Measurements from ENCODE around the gene FAF1.
"Not testable (repeated sequence)": the region's sequence is repeated elsewhere in the genome, so short reads cannot be mapped to it uniquely, and the experiment has no call there.

Gene FAF1

GRCh38 chr1:50901872-50902271, 58.2 kb downstream of the FAF1 start:
- no peak for DNase-seq

GRCh38 chr1:50898773-50899172, 61.3 kb downstream of the FAF1 start:
- no peak for DNase-seq

- DNase-seq: no peak
These were observed 65.7 kb downstream of the FAF1 start for GRCh38 chr1:50894340-50894739.

GRCh38 chr1:50893466-50893865, 66.6 kb downstream of the FAF1 start:
- no peak for DNase-seq

GRCh38 chr1:50887555-50887954, 72.5 kb downstream of the FAF1 start:
- not testable (repeated sequence) for DNase-seq

GRCh38 chr1:50880373-50880772, 79.7 kb downstream of the FAF1 start:
- no peak for DNase-seq

- no peak for DNase-seq
These were observed 80.9 kb downstream of the FAF1 start for GRCh38 chr1:50879137-50879536.

- no peak for DNase-seq
These were observed 81.6 kb downstream of the FAF1 start for GRCh38 chr1:50878434-50878833.

GRCh38 chr1:50877641-50878040, 82.4 kb downstream of the FAF1 start:
- DNase-seq: no peak

- no peak for DNase-seq
These were observed 86.4 kb downstream of the FAF1 start for GRCh38 chr1:50873458-50874187.

- not testable (repeated sequence) for DNase-seq
These were observed 95.2 kb downstream of the FAF1 start for GRCh38 chr1:50864845-50865244.

GRCh38 chr1:50861772-50862171, 98.3 kb downstream of the FAF1 start:
- DNase-seq: no peak

- no peak for DNase-seq
These were observed 99.4 kb downstream of the FAF1 start for GRCh38 chr1:50860702-50861101.

GRCh38 chr1:50860256-50860655, 99.8 kb downstream of the FAF1 start:
- DNase-seq: no peak

GRCh38 chr1:50859657-50860056, 100.4 kb downstream of the FAF1 start:
- no peak for DNase-seq

GRCh38 chr1:50858761-50859160, 101.3 kb downstream of the FAF1 start:
- no peak for DNase-seq

- DNase-seq: no peak
These were observed 102.4 kb downstream of the FAF1 start for GRCh38 chr1:50857702-50858101.

GRCh38 chr1:50853325-50853724, 106.7 kb downstream of the FAF1 start:
- no peak for DNase-seq

- DNase-seq: no peak
These were observed 107.2 kb downstream of the FAF1 start for GRCh38 chr1:50852889-50853288.

GRCh38 chr1:50851466-50851865, 108.6 kb downstream of the FAF1 start:
- DNase-seq: no peak

GRCh38 chr1:50851034-50851433, 109.0 kb downstream of the FAF1 start:
- no peak for DNase-seq

GRCh38 chr1:50847303-50847702, 112.8 kb downstream of the FAF1 start:
- DNase-seq: no peak

GRCh38 chr1:50846224-50846839, 113.7 kb downstream of the FAF1 start:
- DNase-seq: no peak

- DNase-seq: no peak
These were observed 118.2 kb downstream of the FAF1 start for GRCh38 chr1:50841791-50842387.
